K562 (cell line): Measurements from ENCODE around the gene ALK. TPM values are rescaled to one million over a fixed set of nuclear protein-coding genes. Genes with fewer than 3 reads are reported as not detected.

Experiments used
- ATAC-seq: fragments of 200-7000 bp; cut with Tn5 transposase; 3 replicates; pipeline ENCODE4 v1.9.1; 2020; ENCODE audit warnings: moderate library complexity
- BruUV-seq: library from RNA; stranded (reverse); fragments of 400-500 nt; replicated peaks from 2 replicates; lab custom pipeline; 2021; lab: Mats Ljungman, UMichigan
- CTCF ChIA-PET: fragments of 300-600 bp; formaldehyde crosslinking; extraction: SDS; loops from one replicate; lab custom pipeline; 2021; ENCODE audit warnings: low intra/inter-chr PET ratio; lab: Yijun Ruan, JAX
- POLR2A ChIA-PET: fragments of 300-600, 350-650 bp; sonication (Branson Sonifier 250); formaldehyde crosslinking; extraction: SDS; loops from one replicate; lab custom pipeline; 2021; ENCODE audit warnings: antibody characterized with exemption, inconsistent platforms; lab: Yijun Ruan, JAX
- DNase-seq, 4 experiments: peaks; one replicate each; pipeline versions ENCODE4 v3.0.0 to v3.0.0-alpha.2; 2011 to 2018; ENCODE audit warnings: low spot score in 3 of 4, mixed read lengths in 3 of 4; ENCODE audit errors: extremely low read depth in 1 of 4
- FAIRE-seq: peaks from 2 replicates; lab custom pipeline; 2011; peaks lifted over from hg19 to GRCh38; lab: Jason Lieb, UNC
- H2AFZ ChIP-seq: 2 replicates; pipeline ENCODE4 v1.6.0; 2011; ENCODE audit warnings: low read depth, low read length, control low read depth, inconsistent platforms
- H3K27ac ChIP-seq: fragments of 200-600 bp; 3 replicates; pipeline ENCODE4 v1.8.0; 2011; ENCODE audit warnings: low read depth, mild to moderate bottlenecking, control low read depth, inconsistent platforms, low read length, moderate library complexity, mixed read lengths; ENCODE audit errors: extremely low read depth
- H3K27me3 ChIP-seq, 2 experiments: fragments of 300-600 bp in 1 of 2; 2 replicates in 1 of 2; 3 replicates in 1 of 2; pipeline versions ENCODE4 v1.6.0 to v1.8.0; 2011; ENCODE audit warnings: inconsistent platforms in 2 of 2, low read length in 2 of 2, mild to moderate bottlenecking in 1 of 2, mixed read lengths in 1 of 2, moderate library complexity in 1 of 2; ENCODE audit not compliant: control insufficient read depth in 2 of 2, insufficient read depth in 2 of 2
- H3K36me3 ChIP-seq: fragments of 300-600 bp; 3 replicates; pipeline ENCODE4 v1.8.0; 2011; ENCODE audit warnings: mild to moderate bottlenecking, low read length, inconsistent platforms; ENCODE audit not compliant: control insufficient read depth, insufficient read depth
- H3K4me1 ChIP-seq, 2 experiments: fragments of 200-600 bp in 1 of 2; replicated peaks in 1 of 2; 2 replicates in 1 of 2; 3 replicates in 1 of 2; pipeline versions ENCODE4 v1.5.1 to v1.8.0; 2011; ENCODE audit warnings: inconsistent platforms in 2 of 2, low read length in 2 of 2, mild to moderate bottlenecking in 1 of 2, mixed read lengths in 1 of 2, moderate library complexity in 1 of 2; ENCODE audit not compliant: control insufficient read depth in 2 of 2, insufficient read depth in 2 of 2
- H3K4me2 ChIP-seq: 2 replicates; pipeline ENCODE4 v1.6.1; 2011; ENCODE audit warnings: low read length, control low read depth, inconsistent platforms, mixed read lengths; ENCODE audit not compliant: insufficient read depth
- H3K4me3 ChIP-seq: fragments of 200-600 bp; sonication (generic), shearing (Covaris generic); 2 replicates; pipeline ENCODE4 v1.5.1; 2016; ENCODE audit warnings: control low read depth, inconsistent platforms
- H3K79me2 ChIP-seq: fragments of 200-600 bp; 3 replicates; pipeline ENCODE4 v1.8.0; 2011; ENCODE audit warnings: low read length, inconsistent platforms; ENCODE audit not compliant: control insufficient read depth, insufficient read depth
- H3K9ac ChIP-seq, 2 experiments: 2 replicates each; pipeline versions ENCODE4 v1.6.0 to v1.6.1; 2011; ENCODE audit warnings: low read depth in 2 of 2, low read length in 2 of 2, control low read depth in 1 of 2, inconsistent platforms in 1 of 2, mild to moderate bottlenecking in 1 of 2, mixed read lengths in 1 of 2; ENCODE audit not compliant: insufficient read depth in 1 of 2
- H3K9me1 ChIP-seq: one replicate; pipeline ENCODE4 v1.6.0; 2011; ENCODE audit warnings: inconsistent platforms, mild to moderate bottlenecking, low read length, moderate library complexity; ENCODE audit not compliant: control insufficient read depth, insufficient read depth
- H3K9me3 ChIP-seq: replicated peaks from 2 replicates; pipeline ENCODE4 v1.5.1; 2011; ENCODE audit warnings: low read depth, low read length, inconsistent platforms; ENCODE audit not compliant: control insufficient read depth, insufficient read depth
- H4K20me1 ChIP-seq: replicated peaks from 2 replicates; pipeline ENCODE4 v1.6.1; 2011; ENCODE audit warnings: low read length, inconsistent platforms, mixed read lengths; ENCODE audit not compliant: control insufficient read depth, insufficient read depth
- ELK1 ChIP-seq: sonication (generic); formaldehyde crosslinking; IDR thresholded peaks from 2 replicates; pipeline ENCODE4 v1.8.1; 2022; ENCODE audit warnings: missing genetic modification reagents
- TAL1 ChIP-seq: fragments of 450-650 bp; IDR thresholded peaks from 2 replicates; pipeline ENCODE4 v1.6.1; 2016; ENCODE audit warnings: mild to moderate bottlenecking
- ZNF316 ChIP-seq: fragments of 450-650 bp; IDR thresholded peaks from 2 replicates; pipeline ENCODE4 v1.6.1; 2016
- ZNF589 ChIP-seq: fragments of 200-800 bp; sonication (Bioruptor generic); IDR thresholded peaks from 2 replicates; pipeline ENCODE4 v1.6.1; 2016; ENCODE audit warnings: low read depth, missing genetic modification characterization, missing compliant biosample characterization
- WGBS: fragments of 100-300 bp; shearing (Covaris generic); methylation state at CpG from one replicate; pipeline ENCODE4 v1.1.6; 2016; ENCODE audit warnings: low coverage, mixed read lengths; ENCODE audit not compliant: insufficient coverage; ENCODE audit errors: missing lambda C conversion rate; 5-methylcytosine and 5-hydroxymethylcytosine counted together
- in situ Hi-C: fragments of 300-500 bp; cut with MboI; formaldehyde crosslinking; loops from 4 replicates; pipeline ENCODE4 v1.15.0; 2018; ENCODE audit warnings: inconsistent platforms, mixed read lengths
- intact Hi-C: fragments of 100-400 bp; cut with micrococcal nuclease; formaldehyde crosslinking; loops from 2 replicates; pipeline ENCODE4 v1.14.2; 2022
- polyA plus RNA-seq, 8 experiments: library from polyadenylated mRNA; depleted of rRNA in 4 of 8; stranded (reverse) in 5 of 8; unstranded in 3 of 8; fragments of >200 nt; fragmentation: Nextera tagmentation in 2 of 8; fragmentation: Illumina TruSeq in 1 of 8; extraction: Ambion mirVana in 2 of 8; extraction: Trizol in 1 of 8; gene quantifications; 2 replicates each; pipeline versions ENCODE4 v1.2.1 to v1.2.3, GENCODE V29; 2011 to 2014; ENCODE audit warnings: inconsistent platforms in 1 of 8, missing spikeins in 1 of 8
- total RNA-seq, 7 experiments: library from RNA; depleted of rRNA in 6 of 7; stranded (reverse); fragments of >200 nt in 6 of 7; fragmentation: Illumina TruSeq in 2 of 7; extraction: Trizol in 2 of 7; gene quantifications; 2 replicates each; pipeline versions ENCODE4 v1.2.1 to v1.2.3, GENCODE V29; 2011 to 2021; ENCODE audit warnings: low replicate concordance in 1 of 7

The ALK gene
- total and polyA plus RNA-seq, 9 of the 15 experiments (the other 6 are each of a cell fraction or from before 2014, with no cell fraction given), result not detected

GRCh38 chr2:29940706-29941105 lies 19.3 kb upstream of the ALK start (continued):
- TF ChIP-seq ELK1 (no peak), TAL1 (no peak)
- TF ChIP-seq, all 486 proteins: peak for 0

GRCh38 chr2:29936020-29936419 lies 14.6 kb upstream of the ALK start:
- Histone ChIP-seq H3K4me3 (no peak overlapping the region), H2AFZ (no peak overlapping the region), H3K9me1 (no peaks in the 10 kb centered on the region), H3K27me3 (no peaks in the 10 kb centered on the region), H3K9ac (no peak overlapping the region), H3K4me2 (no peak overlapping the region), H3K27ac (no peak overlapping the region), H3K4me1 (no peaks in the 10 kb centered on the region), H3K36me3 (no peaks in the 10 kb centered on the region), H3K79me2 (no peaks in the 10 kb centered on the region), H4K20me1 (no peaks in the 10 kb centered on the region), H3K9me3 (no peaks in the 10 kb centered on the region)
- no peak for TF ChIP-seq ZNF589
- TF ChIP-seq ZNF316, result no peak
- WGBS, result 0% methylated on average over 8 of the region's 8 CpGs
- intact Hi-C loops (no loop called here), in situ Hi-C loops (no loop called here)
- ChIA-PET CTCF (no interaction called here), POLR2A (interaction anchor here (0.6 kb wide), 1 partner anchor 687 kb away, joined by 3 read pairs; no protein-coding TSS in a partner anchor)
- FAIRE-seq, result no peak
- no peak for ATAC-seq
- DNase-seq, result no peak
- BruUV-seq, result no TSS peak
